DMS 273 (cell line): ENCODE measurements around the gene PCBP3.
A peak's percentile ranks its signal among the peaks of the same experiment; 100 is the strongest.
"Not testable (repeated sequence)": the region's sequence is repeated elsewhere in the genome, so short reads cannot be mapped to it uniquely, and the experiment has no call there.

ENCODE experiments used
- DNase-seq: peaks from one replicate; lab custom pipeline; 2025; ENCODE audit not compliant: unreplicated experiment; lab: John Stamatoyannopoulos, UW

PCBP3 gene

DNA sequence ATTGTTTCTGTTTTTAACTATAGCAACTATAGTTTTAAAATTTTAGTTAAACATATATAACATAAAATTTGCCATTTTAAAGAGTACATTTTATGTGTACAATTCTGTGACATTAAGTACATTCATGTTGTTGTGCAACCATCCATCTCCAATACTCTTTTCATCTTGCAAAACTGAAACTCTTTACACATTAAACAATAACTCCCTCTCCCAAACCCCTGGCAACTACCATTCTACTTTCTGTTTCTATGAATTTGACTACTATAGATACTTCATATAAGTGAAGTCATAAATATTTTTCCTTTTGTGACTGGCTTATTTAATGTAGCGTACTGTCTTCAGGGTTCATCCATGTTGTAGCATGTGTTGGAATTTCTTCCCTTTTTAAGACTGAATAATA, 25.9 kb downstream of the PCBP3 start:
- no peak for DNase-seq

DNA sequence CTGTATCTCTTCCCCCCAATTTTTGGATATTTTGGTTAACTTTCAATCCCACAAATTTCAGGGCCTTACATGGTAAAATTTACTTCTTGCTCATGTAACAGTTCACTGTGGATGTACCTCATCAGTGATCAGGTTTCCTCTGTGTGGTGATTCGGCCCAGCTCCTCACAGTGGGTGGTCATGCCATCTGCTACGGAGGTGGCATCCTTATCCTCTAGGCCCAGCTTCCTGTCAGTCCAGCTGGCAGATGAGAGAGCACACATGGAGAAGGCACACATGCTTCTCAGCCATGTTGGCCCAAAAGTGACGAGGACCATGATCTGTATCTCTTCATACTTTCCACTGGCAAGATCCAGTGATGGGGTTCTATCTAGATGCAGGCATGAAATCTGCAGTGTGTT, 27.2 kb downstream of the PCBP3 start:
- DNase-seq, result peak; percentile 87

DNA sequence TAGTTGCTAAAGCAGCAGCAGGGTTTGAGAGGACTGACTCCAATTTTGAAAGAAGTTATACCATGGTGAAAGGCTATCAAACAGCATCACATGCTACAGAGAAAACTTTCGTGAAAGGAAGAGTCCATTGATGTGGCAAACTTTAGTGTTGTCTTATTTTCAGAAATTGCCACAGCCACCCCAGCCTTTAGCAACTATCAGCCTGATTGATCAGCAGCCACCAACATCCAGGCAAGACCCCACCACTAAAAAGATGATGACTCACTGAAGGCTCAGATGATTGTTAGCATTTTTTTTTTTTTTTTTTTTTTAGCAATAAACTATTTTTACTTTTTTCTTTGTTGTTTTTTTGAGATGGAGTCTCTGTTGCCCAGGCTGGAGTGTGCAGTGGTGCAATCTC, 35.3 kb downstream of the PCBP3 start:
- DNase-seq, result not testable (repeated sequence)

DNA sequence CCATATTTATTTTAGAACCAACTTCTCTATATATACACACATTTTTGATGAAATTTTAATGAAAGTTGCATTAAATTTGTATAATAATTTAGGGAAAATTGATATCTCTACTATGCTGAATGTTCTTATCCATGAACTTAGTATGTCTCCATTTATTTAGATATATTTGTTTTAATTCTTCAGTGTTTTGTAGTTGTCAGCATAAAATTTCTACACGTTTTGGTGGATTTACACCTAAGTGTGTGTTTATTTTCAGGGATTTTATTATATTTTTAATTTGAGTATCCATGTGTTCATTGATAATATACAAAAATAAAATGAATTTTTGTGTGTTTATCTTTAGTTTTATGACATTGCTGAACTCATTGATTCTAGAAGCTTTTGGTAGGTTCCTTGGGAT, 36.7 kb downstream of the PCBP3 start:
- DNase-seq, result no peak

DNA sequence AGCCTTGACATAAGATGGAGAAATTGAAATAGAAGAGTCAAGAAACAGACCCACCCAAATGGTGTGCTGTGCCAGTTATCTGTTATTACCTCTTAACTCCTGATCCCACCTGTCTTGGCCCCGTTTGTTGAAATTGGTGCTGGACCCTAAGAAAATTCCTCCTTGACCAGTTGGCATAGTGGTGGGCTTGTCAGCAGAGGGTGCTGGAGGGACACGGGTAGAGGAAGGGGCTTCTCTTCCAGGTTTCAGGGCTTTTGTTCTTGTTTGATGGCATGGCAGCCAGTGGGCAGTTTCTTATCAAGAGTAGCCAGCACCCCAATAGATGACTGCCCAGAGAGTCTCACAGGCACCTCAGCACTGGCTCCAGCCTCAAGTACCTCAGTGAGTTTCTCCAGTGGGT, 51.6 kb downstream of the PCBP3 start:
- peak; percentile 26 for DNase-seq

DNA sequence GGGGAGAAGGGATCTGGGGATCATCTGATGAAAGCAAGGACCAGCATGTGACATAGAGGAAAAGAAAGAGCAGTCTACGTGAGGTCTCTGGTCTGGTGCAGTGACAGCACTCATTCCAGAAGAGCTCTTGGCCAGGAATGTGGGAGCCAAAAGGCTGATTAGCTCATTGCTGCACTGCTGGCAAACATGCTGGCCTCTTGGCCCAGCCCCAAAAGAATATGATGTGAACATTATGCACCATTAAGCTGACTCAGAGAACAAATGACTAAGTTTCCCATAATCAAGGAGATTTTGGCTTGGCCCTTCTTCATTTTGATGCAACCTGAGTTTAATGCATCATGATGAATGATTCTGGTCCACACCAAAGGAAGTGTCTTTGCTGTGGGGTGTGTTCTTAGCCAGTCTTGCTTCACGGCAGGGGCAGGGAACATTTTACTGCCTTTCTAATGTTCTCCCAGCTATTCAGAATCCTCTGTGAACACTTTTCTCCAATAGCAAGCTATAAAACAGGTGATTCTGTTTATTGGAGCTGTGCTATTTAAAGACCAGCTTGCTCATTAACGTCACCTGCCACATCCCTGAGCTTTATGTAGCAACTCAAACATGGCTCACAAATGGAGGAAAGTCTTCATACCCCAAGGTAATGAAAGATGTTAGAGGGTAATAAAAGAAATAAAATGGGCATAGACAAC, 55.1 kb downstream of the PCBP3 start:
- peak; percentile 40 for DNase-seq

DNA sequence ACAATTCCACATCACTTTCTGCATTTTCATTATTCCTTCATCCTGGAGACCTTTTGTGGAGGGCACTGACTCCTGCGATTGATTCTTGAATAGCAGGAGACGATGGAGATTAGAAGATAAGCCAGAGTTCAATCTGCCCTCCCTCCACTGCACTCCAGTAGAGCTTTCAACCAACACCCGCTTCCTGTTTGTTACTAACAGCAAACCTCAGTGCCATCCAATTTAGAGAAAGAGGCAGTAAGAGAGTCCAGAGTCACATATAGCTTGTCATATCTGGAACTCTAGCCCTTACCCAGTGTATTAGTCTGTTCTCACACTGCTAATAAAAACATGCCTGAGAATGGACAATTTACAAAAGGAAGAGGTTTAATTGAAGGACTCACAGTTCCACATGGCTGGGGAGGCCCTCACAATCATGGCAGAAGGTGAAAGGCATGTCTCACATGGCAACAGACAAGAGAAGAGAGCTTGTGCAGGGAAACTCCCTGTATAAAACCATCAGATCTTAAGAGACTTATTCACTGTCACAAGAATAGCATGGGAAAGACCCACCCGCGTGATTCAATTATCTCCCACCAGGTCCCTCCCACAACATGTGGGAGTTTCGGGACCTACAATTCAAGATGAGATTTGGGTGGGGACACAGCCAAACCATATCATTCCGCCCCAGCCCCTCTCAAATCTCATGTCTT, 55.9 kb downstream of the PCBP3 start:
- DNase-seq, result no peak

DNA sequence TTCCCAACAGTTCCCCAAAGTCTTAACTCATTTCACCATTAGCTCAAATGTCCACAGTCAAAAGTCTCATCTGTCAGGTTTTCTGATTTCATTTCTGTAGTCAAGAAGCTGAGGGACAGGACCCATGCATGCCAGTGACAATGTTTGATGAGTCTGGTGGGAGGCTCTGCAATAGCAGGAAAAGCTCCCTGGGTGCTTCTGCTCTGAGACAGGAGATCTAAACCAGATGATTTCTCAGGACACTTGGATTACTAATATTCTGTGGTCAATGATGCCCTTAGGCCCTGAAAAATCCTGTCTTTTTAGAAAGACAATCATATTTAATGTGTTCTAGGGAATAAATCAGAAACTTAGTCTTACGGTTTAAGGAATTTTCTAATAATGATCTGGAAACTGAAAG, 56.4 kb downstream of the PCBP3 start:
- no peak for DNase-seq

DNA sequence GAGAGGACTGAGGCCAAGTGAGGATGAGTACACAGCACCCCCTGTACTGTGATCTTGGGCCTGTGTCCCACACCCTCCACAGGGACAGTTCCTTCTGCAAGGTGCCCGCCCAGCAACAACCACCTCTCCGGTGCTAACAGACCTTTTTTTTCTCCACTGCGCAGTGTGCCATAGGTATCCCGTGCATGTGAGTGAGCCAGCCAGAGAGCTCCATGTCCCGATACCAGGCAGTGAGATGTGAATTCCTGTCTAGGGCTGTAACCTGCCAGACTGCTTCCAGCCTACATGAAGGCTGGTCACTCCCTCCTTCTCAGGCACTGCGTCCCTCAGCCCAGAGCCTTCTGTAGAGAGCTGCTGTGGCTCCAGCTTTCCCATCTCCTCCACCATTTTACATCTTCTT, 56.9 kb downstream of the PCBP3 start:
- DNase-seq, result no peak

DNA sequence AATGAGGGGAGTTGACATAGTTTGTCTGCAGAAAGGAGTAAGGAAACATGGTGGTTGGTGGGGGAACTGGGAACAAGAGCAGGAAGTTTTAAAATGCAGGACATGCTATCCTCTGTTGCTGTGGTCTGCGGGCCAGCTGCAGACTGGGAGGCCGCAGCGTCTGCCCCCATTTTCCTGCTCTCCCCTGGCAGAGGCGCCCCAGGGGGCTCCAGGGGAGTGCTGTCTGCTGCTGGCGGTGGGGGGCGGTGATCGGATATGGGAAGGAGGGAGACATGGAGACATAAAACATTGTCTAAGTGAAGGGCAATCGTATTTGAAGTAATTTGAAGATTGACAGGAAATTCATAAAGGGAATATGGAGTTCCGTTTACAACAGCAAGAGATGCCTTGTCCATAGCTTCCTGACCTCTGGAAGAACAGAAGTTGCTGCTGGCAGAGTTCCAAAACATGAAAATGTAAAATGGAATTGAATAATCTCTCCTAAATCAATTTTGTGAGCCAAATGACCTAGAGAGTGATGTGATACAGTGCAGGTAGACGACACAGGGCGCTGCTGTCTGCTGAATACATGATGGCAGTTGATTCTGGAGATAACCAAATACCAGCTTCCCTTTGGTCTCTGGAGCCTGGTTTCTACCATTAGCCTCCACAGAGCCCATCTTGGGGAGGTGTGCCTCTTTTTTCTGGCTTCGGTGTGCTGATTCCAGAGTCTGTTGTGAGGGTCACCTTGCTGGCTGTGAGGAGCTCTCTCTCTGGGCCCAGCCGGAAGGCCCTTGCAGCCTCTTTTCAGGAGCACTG, 61.0 kb downstream of the PCBP3 start:
- no peak for DNase-seq

DNA sequence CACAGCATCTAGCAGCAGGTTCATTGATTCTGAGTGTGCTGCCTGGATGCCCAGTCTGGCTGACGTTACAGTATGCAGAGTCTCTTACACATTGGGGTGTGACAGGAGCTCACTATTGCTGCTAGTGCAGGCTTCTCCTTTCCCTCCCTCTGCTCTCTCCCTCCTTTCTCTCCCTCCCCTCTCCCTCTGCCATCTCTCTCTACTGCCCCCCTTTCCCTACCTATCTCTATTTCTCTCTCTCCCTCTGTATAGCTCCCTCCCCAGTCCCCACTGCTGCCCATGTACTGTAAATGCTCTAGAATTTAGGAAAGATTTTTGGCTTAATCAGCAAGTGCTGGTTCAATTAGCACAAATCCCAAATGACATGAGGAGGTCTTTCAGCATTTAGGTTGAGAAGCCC, 62.8 kb downstream of the PCBP3 start:
- no peak for DNase-seq

DNA sequence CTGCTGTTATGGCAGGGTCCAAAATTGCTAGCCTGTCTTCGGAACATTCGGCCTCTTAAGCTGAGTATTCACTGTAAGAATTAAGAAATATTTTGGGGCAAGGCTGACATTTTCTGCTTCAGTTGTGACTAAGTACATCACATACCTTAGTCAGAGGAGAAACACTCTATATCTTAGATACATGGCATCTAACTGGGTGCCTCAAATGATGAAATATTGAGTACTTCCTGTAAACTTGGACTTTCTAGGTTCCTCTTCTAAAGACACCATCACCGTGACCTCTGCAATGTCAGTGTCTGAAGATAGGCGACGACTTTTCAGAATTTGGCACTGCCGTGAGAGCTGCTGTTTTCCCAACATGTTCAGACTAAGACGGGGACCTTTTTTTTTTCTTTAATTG, 65.6 kb downstream of the PCBP3 start:
- DNase-seq, result no peak

DNA sequence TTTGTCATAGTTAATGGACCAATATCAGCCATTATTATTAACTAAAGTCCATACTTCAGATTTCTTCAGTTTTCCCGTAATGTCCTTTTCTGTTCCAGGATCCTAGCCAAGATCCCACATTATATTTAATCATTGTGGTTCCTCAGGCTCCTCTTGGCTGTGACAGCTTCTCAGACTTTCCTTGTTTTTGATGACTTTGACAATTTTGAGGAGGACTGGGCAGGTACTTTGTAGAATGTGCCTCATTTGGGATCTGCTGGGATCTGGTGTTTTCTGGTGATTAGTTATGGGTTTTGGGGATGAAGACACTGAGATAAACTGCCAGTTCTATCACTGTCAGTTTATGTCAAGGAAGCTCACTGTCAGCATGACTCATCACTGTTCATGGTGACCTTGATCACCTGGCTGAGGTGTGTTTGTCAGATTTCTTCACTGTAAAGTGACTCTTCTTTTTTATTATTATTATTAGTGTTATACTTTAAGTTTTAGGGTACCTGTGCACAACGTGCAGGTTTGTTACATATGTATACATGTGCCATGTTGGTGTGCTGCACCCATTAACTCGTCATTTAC, 66.3 kb downstream of the PCBP3 start:
- DNase-seq, result no peak

DNA sequence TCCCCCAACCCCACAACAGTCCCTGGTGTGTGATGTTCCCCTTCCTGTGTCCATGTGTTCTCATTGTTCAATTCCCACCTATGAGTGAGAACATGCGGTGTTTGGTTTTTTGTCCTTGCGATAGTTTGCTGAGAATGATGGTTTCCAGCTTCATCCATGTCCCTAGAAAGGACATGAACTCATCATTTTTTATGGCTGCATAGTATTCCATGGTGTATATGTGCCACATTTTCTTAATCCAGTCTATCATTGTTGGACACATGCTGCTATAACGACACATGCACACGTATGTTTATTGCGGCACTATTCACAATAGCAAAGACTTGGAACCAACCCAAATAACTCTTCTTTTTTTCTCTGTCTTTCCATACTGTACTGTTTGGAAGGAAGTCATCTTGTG, 66.8 kb downstream of the PCBP3 start:
- DNase-seq, result not testable (repeated sequence)

DNA sequence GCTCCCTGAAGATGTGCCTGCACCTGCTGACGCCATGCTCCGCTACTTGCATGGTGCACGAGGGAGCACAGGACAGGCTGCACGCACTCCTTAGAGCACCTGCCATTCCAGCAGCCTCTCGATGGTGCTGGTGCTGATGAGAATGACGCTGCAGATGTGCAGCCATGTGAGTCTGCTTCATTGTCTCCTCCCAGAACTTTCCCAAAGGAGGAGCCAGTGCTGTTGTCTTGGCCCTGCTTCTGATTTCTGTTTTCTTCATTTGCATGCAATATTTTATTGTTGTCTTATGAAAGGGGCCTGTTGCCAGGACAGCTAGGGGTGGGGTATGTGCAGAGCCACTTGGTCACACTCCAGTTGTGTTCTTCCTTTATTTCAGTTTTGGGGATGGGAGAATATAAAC, 70.1 kb downstream of the PCBP3 start:
- DNase-seq, result no peak

DNA sequence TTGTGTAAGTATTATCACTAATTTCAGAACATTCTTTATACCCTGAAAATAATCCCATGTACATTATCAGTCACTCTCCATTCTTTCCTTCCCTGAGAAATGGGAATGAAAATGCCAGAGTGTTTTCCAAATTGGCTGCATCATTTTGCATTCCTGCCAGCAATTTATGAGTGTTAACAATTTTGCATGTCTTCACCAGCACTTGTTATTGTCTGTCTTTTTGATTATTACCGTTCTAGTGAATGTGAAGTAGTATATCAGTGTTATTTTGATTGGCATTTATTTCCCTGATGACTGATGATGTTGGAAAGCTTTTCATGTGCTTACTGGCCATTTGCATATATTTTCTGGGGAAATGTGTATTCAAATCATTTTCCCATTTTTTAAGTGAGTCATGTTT, 71.9 kb downstream of the PCBP3 start:
- DNase-seq, result no peak

DNA sequence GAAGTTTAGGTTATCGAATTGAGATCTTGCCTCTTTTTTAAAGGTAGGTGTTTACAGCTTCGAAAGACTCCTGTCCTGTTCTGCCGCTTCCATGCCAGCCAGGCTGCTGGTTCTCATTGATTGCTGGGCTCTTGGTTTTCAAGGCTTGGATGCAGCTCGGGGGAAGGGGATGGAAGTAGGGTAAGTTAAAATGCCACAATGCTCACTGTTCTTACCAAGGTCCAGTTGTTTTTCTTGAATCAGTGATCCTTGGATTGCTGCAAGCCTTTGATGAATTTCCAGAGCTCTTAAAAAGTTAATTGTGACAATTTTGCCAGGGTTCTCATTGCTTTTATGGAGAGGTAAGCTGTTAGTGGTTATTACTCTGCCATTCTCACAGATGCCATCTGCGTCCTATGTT, 74.9 kb downstream of the PCBP3 start:
- DNase-seq, result no peak

DNA sequence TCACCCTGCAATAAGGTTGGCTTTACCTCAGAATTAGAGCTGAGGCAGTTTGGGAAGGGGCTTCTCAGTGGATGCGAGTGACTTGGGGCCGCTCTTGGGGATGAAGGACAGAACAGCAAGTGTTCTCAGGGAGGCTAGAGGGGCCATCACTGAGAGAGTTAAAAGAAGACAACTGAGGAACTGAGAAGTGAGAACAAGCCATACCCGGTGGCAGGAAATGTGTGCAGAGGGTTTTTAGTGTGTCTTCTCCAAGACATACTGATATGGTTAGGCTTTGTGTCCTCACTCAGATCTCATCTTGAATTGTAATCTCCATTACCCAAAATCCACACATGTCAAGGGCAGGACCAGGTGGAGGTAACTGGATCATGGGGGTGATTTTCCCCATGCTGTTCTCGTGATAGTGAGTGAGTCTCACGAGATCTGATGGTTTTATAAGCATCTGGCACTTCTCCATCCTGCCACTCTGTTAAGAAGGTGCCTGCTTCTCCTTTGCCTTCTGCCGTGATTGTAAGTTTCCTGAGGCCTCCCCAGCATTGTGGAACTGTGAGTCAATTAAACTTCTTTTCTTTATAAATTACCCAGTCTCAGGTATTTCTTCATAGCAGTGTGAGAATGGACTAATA, 75.8 kb downstream of the PCBP3 start:
- no peak for DNase-seq

DNA sequence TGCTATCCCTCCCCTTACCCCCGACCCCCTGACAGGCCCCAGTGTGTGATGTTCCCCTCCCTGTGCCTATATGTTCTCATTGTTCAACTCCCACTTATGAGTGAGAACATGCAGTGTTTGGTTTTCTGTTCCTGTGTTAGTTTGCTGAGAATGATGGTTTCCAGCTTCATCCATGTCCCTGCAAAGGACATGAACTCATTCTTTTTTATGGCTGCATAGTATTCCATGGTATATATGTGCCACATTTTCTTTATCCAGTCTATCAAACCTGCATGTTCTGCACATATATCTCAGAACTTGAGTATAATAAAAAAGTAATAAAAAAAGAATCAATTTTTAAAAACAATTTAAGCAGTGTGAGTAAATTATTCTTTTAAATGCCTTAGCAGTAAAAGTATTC, 76.7 kb downstream of the PCBP3 start:
- DNase-seq, result not testable (repeated sequence)

DNA sequence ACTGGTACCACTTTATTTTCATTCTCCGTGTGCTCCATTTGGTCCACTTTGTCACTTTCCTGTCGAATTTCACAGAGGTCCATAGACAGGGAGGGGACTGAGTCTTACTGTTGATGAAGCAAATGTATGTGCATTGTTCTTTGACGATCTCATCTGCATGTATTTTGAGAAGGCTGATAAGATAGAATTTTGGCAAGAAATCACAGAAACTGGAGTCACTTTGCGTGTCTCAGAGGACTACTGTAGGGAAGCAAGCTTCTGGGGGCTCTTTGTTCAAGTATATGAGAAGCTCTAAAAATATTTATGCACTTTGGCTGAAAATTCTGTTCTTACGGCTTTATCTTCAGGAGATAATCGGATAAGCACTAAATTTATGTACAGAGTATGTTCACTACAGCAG, 78.1 kb downstream of the PCBP3 start:
- DNase-seq, result no peak
